Thyroid gland (tissue), 4 donors: Measurements from ENCODE around the gene KLF13.

Experiments used
- POLR2A ChIP-seq, 2 donors: fragments of 450-650 bp; IDR thresholded peaks; one replicate each; pipeline ENCODE4 v1.6.1; 2017; ENCODE audit warnings: antibody characterized with exemption in 2 of 2, mild to moderate bottlenecking in 2 of 2, moderate library complexity in 1 of 2
- TF ChIP-seq, protein P1 (sequence below), 6 experiments: fragments of 200-600 bp in 3 of 6; fragments of 450-650 bp in 3 of 6; sonication (generic) in 3 of 6; IDR thresholded peaks; one replicate each; pipeline ENCODE4 v1.5.1; 2016 to 2019; ENCODE audit warnings: antibody characterized with exemption in 6 of 6, mild to moderate bottlenecking in 2 of 6, inconsistent platforms in 1 of 6, moderate library complexity in 1 of 6

DNA sequence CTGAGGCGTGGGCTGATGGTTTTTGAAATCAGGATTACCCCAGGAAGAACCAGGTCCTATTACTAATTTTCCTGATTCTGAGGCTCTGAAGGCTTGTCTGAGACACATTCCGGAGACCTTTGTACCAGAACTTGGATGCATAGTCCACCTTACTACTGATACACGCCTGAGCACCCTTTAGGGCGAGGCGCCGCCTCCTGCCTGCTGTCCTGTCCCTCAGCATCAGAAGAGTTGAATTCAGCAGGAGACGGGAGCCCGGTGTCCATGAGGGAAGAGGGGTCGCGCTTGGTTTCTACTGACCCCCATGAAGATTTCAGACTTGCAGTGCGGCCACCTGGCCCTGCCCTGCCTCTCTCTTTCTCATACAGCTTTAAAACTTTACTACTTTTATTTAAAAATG, 49.9 kb downstream of the KLF13 start:
- TF ChIP-seq, protein P1, sequence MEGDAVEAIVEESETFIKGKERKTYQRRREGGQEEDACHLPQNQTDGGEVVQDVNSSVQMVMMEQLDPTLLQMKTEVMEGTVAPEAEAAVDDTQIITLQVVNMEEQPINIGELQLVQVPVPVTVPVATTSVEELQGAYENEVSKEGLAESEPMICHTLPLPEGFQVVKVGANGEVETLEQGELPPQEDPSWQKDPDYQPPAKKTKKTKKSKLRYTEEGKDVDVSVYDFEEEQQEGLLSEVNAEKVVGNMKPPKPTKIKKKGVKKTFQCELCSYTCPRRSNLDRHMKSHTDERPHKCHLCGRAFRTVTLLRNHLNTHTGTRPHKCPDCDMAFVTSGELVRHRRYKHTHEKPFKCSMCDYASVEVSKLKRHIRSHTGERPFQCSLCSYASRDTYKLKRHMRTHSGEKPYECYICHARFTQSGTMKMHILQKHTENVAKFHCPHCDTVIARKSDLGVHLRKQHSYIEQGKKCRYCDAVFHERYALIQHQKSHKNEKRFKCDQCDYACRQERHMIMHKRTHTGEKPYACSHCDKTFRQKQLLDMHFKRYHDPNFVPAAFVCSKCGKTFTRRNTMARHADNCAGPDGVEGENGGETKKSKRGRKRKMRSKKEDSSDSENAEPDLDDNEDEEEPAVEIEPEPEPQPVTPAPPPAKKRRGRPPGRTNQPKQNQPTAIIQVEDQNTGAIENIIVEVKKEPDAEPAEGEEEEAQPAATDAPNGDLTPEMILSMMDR (IDR thresholded peaks at IDR 0.05), result no peak
- no peak for TF ChIP-seq POLR2A (IDR thresholded peaks at IDR 0.05)
